ENCODE measurements around the gene CNIH3. TPM values are rescaled to one million over a fixed set of nuclear protein-coding genes. Genes with fewer than 3 reads are reported as not detected.

The CNIH3 gene
- total RNA-seq, 4 donors from 2014 or later, result 1.1 to 7.6 (median 2.0) TPM; not detected in 1

DNA sequence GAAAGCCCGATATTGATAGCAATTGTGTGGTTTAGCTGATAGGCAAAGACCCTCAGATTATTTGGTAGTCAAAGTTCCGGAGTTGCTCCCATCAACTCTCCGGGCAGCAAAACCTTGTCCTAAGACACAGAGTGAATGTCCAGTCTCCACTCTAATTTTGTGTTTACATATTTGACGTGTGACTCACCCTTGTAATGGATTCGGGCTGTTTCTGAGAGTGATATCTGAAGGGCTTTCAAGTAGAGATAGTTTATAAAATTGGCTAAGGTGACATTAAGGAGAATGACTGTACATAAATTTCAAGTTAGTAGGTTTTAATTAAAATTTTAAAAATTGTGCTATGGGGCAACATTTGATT lies 154.2 kb downstream of the CNIH3 start:
- TF ChIP-seq, protein P1, sequence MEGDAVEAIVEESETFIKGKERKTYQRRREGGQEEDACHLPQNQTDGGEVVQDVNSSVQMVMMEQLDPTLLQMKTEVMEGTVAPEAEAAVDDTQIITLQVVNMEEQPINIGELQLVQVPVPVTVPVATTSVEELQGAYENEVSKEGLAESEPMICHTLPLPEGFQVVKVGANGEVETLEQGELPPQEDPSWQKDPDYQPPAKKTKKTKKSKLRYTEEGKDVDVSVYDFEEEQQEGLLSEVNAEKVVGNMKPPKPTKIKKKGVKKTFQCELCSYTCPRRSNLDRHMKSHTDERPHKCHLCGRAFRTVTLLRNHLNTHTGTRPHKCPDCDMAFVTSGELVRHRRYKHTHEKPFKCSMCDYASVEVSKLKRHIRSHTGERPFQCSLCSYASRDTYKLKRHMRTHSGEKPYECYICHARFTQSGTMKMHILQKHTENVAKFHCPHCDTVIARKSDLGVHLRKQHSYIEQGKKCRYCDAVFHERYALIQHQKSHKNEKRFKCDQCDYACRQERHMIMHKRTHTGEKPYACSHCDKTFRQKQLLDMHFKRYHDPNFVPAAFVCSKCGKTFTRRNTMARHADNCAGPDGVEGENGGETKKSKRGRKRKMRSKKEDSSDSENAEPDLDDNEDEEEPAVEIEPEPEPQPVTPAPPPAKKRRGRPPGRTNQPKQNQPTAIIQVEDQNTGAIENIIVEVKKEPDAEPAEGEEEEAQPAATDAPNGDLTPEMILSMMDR (IDR thresholded peaks at IDR 0.05; ENCODE audit: low read depth), result no peak

DNA sequence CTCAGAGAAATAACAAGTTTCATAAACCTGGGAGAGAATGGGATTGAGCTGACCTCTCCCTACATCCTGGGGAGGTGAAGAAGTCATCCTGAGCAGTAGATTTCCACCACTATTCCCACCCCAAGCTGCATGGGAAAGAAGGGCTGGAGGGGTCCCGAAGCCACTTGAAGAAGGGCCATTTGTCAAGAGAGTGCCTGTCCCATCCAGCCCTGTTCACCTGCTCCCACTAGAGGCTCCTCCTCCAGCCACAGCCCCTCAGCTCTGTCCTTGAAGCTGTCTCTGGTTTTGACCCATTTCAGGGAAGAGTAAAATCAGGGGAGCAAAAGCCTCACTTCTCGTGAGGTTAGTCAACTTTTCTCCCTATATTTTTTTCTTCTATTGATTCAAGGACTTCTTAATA lies 157.5 kb downstream of the CNIH3 start:
- TF ChIP-seq, protein P1 (IDR thresholded peaks at IDR 0.05; ENCODE audit: low read depth), result no peak

DNA sequence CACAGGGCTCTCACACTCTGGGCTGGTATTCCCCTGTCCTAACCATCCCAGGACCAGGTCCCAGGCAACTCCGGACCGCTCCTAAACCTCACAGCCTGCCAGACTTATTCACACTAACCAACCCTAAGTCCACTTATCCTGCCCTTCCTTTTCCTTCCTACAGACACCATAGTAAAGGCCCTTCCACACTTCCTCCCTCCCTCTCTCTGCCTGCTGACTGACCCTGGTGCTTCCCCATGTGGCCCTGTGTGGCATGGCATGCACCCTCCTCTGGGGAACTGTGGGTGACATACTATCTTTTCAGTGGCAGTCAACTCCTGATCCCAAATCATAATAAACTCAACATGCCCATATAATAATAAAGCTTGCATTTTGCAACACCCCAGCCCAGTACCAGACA lies 158.3 kb downstream of the CNIH3 start:
- TF ChIP-seq, protein P1 (IDR thresholded peaks at IDR 0.05; ENCODE audit: low read depth), result no peak

DNA sequence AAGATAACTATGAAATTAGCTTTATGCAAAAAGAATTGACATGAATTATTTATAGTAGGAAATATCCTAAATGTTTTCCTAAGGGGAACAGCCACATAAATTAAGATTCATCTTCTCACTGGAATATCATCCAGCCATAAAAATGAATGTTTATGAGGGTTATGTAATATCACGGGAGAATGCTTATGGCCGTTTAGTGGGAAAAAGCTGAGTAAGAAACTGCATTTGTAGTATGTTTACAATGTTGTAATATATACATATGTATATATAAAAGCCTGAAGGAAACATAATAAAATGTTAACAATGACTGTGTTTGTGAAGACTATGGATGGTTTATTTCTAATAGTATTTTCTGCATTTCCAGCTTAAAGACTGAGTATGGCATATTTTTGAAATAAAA lies 161.1 kb downstream of the CNIH3 start:
- TF ChIP-seq, protein P1 (IDR thresholded peaks at IDR 0.05; ENCODE audit: low read depth), result no peak

DNA sequence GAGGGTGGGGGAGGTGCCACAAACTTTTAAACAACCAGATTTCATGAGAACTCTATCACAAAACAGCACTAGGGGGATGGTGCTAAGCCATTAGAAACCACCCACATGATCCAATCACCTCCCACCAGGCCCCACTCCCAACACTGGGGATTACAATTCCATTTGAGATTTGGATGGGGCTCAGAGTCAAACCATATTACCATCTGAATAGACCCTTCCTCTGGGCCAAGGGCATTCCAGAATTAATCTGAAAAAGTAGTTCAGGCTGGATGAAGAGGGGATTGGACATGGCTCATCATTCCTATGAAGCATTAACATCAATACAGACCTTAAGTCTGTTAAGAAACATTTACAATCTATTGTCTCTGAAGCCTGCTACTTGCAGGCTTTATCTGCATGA lies 163.4 kb downstream of the CNIH3 start:
- TF ChIP-seq, protein P1 (IDR thresholded peaks at IDR 0.05; ENCODE audit: low read depth), result no peak

DNA sequence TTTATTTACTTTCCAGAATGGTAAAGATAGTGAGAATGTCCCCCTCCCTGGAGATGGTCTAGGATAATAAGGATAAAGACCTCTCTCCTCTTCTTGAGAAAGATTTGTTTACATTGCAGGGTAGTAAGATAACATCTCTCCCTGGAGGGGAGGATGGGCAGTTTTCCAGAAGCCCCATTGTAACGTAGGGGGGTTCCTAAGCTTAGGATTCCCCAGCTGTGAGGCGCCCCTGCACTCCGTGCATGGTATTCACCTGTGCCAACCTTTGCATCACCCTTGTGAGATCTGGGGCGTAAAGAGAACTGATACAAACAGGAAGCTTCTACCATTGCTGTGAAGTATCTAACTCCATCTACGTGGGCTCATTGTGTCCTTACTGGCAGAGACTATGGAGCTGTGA lies 164.6 kb downstream of the CNIH3 start:
- TF ChIP-seq, protein P1 (IDR thresholded peaks at IDR 0.05; ENCODE audit: low read depth), result no peak

DNA sequence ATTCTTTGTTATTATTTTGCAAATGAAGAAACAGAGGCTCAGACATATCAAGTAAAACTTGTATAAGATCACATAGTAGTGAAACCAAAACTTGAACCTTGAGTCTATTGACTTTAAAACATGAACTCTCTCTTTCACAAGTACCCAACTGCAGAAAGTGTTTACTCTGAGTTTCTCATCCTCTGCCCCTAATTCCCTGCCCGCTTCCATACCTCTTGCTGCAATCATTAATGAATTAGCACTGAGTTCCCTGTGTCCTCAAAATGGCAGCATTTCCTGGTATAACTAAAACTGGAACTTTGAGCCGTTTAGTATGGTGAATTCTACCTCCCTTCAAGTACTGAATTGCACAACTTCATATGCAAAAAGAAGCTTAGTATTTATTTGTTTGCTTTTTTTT lies 165.7 kb downstream of the CNIH3 start:
- TF ChIP-seq, protein P1 (IDR thresholded peaks at IDR 0.05; ENCODE audit: low read depth), result no peak

All from subcutaneous adipose tissue (tissue), 4 donors.